OCI-LY7 (cell line): ENCODE measurements around the gene DAZAP1.

Experiments used
- EZH2phosphoT487 ChIP-seq: fragments of 200-600 bp; sonication (generic); IDR thresholded peaks from 2 replicates; pipeline ENCODE4 v1.6.1; 2018; ENCODE audit warnings: low read depth, borderline replicate concordance, mild to moderate bottlenecking, mixed run types, antibody characterized with exemption, low read length, moderate library complexity, mixed read lengths
- TF ChIP-seq, protein P1 (sequence below): fragments of 200-600 bp; sonication (generic); conservative IDR thresholded peaks from 2 replicates; pipeline ENCODE4 v1.5.1; 2014; ENCODE audit warnings: mild to moderate bottlenecking, antibody characterized with exemption, low read length, moderate library complexity, mixed read lengths

DNA sequence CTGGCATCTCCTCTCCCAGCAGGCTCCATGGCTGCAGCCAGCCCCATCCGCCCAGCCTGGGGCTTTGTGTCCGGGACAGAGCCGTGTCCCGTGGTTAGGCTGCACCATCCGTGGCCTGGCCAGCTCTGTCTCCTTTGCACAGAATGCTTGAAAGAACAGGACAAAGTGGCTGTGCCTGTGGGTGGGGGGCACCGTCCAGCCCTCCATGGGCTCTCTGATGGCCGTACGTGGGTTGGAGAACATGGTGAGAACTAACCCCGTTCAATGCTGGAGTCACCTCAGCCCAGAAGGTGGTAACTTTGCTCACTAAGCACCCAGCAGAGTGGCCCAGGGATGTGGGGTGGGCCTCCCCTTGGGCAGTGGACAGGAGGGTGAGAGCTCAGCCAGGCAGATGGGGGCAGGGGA lies 33.6 kb downstream of the DAZAP1 start:
- no peak for TF ChIP-seq EZH2phosphoT487
- TF ChIP-seq, protein P1, sequence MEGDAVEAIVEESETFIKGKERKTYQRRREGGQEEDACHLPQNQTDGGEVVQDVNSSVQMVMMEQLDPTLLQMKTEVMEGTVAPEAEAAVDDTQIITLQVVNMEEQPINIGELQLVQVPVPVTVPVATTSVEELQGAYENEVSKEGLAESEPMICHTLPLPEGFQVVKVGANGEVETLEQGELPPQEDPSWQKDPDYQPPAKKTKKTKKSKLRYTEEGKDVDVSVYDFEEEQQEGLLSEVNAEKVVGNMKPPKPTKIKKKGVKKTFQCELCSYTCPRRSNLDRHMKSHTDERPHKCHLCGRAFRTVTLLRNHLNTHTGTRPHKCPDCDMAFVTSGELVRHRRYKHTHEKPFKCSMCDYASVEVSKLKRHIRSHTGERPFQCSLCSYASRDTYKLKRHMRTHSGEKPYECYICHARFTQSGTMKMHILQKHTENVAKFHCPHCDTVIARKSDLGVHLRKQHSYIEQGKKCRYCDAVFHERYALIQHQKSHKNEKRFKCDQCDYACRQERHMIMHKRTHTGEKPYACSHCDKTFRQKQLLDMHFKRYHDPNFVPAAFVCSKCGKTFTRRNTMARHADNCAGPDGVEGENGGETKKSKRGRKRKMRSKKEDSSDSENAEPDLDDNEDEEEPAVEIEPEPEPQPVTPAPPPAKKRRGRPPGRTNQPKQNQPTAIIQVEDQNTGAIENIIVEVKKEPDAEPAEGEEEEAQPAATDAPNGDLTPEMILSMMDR = no peak
